MM.1S (cell line): Measurements from ENCODE around the gene TAF1.

Experiments used
- DNase-seq: peaks from one replicate; pipeline ENCODE4 v3.0.0-alpha.2; 2015
- H2AFZ ChIP-seq: fragments of 300-600 bp; sonication (generic); 2 replicates; pipeline ENCODE4 v1.6.0; 2016; ENCODE audit warnings: antibody characterized with exemption, low read length
- H3F3A ChIP-seq: fragments of 300-600 bp; sonication (generic); 2 replicates; pipeline ENCODE4 v1.6.1; 2016; ENCODE audit warnings: mild to moderate bottlenecking, antibody characterized with exemption, low read length, moderate library complexity, mixed read lengths; ENCODE audit not compliant: insufficient read depth
- H3K27ac ChIP-seq: fragments of 300-600 bp; sonication (generic); 2 replicates; pipeline ENCODE4 v1.5.1; 2016; ENCODE audit warnings: mild to moderate bottlenecking, low read length
- H3K27me3 ChIP-seq: fragments of 300-600 bp; sonication (generic); replicated peaks from 2 replicates; pipeline ENCODE4 v1.6.0; 2016; ENCODE audit warnings: low read length; ENCODE audit not compliant: insufficient read depth
- H3K36me3 ChIP-seq: fragments of 300-600 bp; sonication (generic); replicated peaks from 2 replicates; pipeline ENCODE4 v1.6.1; 2016; ENCODE audit warnings: mild to moderate bottlenecking, low read length, mixed read lengths; ENCODE audit not compliant: insufficient read depth
- H3K4me1 ChIP-seq: fragments of 300-600 bp; sonication (generic); 2 replicates; pipeline ENCODE4 v1.6.1; 2016; ENCODE audit warnings: low read length, mixed read lengths
- H3K4me2 ChIP-seq: fragments of 300-600 bp; sonication (generic); 2 replicates; pipeline ENCODE4 v1.6.0; 2016; ENCODE audit warnings: low read depth, low read length
- H3K4me3 ChIP-seq: fragments of 300-600 bp; sonication (generic); 2 replicates; pipeline ENCODE4 v1.5.1; 2016; ENCODE audit warnings: low read length, mixed read lengths
- H3K79me2 ChIP-seq: fragments of 300-600 bp; sonication (generic); 2 replicates; pipeline ENCODE4 v1.6.1; 2016; ENCODE audit warnings: mixed run types, low read length, mixed read lengths
- H3K9ac ChIP-seq: fragments of 300-600 bp; sonication (generic); 2 replicates; pipeline ENCODE4 v1.6.1; 2016; ENCODE audit warnings: low read length, mixed read lengths
- H3K9me2 ChIP-seq: fragments of 300-600 bp; sonication (generic); replicated peaks from 2 replicates; pipeline ENCODE4 v1.6.1; 2016; ENCODE audit warnings: mild to moderate bottlenecking, low read length, mixed read lengths; ENCODE audit not compliant: insufficient read depth
- H3K9me3 ChIP-seq: fragments of 300-600 bp; sonication (generic); replicated peaks from 2 replicates; pipeline ENCODE4 v1.6.1; 2016; ENCODE audit warnings: mild to moderate bottlenecking, low read length, mixed read lengths; ENCODE audit not compliant: insufficient read depth
- H4K20me1 ChIP-seq: fragments of 300-600 bp; sonication (generic); 2 replicates; pipeline ENCODE4 v1.6.1; 2016; ENCODE audit warnings: mild to moderate bottlenecking, low read length, moderate library complexity, mixed read lengths; ENCODE audit not compliant: insufficient read depth
- CTCF ChIP-seq: fragments of 300-600 bp; sonication (generic); IDR thresholded peaks from 2 replicates; pipeline ENCODE4 v1.5.1; 2016; ENCODE audit warnings: antibody characterized with exemption, low read length, mixed read lengths
- EZH2 ChIP-seq: fragments of 300-600 bp; sonication (generic); optimal IDR thresholded peaks from 2 replicates; pipeline ENCODE3; 2017; ENCODE audit warnings: low read depth, mild to moderate bottlenecking, antibody characterized with exemption, low read length, mixed read lengths
- EZH2phosphoT487 ChIP-seq: fragments of 300-600 bp; sonication (generic); IDR thresholded peaks from 2 replicates; pipeline ENCODE4 v1.6.1; 2018; ENCODE audit warnings: antibody characterized with exemption, low read length

The TAF1 gene

DNA sequence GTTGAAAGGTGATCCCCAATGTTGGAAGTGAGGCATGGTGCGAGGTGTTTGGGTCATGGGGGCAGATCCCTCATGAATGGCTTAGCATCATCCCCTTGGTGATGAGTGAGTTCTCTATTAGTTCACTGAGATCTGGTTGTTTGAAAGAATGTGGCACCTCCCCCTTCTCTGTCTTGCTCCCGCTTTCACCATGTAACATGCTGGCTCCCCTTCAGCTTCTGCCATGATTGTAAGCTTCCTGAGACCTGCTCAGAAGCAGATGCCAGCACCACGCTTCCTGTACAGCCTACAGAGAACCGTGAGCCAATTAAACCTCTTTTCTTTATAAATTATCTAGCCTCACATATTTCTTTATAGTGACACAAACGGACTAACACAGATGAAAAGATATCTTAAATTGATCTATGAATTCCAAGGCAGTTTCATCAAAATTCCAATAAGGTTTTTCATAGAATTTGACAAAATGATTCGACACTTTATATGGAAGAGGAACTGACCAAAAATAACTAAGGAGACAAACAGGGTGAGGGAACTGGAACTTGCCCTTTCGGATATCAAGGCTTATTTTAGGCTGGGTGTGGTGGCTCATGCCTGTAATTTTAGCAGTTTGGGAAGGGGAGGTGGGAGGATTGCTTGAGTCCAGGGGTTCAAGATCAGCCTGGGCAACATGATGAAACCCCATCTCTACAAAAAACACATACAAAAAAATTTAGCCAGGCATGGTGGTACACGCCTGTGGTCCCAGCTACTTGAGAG is 109.8 kb downstream of the TAF1 start:
- no peaks in the 10 kb centered on the region for H3F3A ChIP-seq
- no peak overlapping the region for H3K27ac ChIP-seq
- no peaks in the 10 kb centered on the region for H3K79me2 ChIP-seq
- H3K4me2 ChIP-seq, result no peak overlapping the region
- H3K36me3 ChIP-seq, result no peaks in the 10 kb centered on the region
- no peak overlapping the region for H2AFZ ChIP-seq
- no peaks in the 10 kb centered on the region for H3K9me2 ChIP-seq
- no peak overlapping the region for H3K4me3 ChIP-seq
- no peaks in the 10 kb centered on the region for H4K20me1 ChIP-seq
- no peaks in the 10 kb centered on the region for H3K27me3 ChIP-seq
- no peaks in the 10 kb centered on the region for H3K4me1 ChIP-seq
- TF ChIP-seq EZH2 (no peak), EZH2phosphoT487 (no peak), CTCF (no peak)
- no peak for DNase-seq
- H3K9ac ChIP-seq, result no peak overlapping the region
- no peaks in the 10 kb centered on the region for H3K9me3 ChIP-seq

DNA sequence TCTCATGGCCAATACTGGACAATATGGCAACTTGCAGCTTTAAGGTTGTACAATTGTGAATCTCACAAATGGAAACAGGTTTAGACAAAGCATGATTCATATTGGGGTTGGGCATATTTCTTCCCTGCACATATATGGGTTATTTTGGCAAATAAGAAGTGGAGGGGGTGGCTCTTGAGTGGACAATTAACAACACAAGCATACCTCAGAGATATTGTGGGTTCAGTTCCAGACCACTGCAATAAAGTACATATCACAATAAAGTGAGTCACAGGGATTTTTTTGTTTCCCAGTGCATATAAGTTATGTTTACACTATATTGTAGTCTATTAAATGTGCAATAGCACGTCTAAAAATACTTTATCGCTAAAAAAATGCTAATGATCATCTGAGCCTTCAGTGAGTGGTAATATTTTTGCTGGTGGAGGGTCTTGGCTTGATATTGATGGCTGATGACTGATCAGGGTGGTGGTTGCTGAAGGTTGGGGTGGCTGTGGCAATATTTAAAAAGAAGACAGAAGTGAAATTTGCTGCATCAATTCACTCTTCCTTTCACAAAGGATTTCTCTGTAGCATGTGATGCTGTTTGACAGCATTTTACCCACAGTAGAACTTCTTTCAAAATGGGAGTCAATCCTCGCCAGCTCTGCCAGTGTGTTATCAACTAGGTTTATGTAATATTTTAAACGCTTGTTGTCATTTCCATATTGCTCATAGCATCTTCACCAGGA is 116.2 kb downstream of the TAF1 start:
- no peaks in the 10 kb centered on the region for H3K79me2 ChIP-seq
- H3K36me3 ChIP-seq, result no peaks in the 10 kb centered on the region
- H3K9me2 ChIP-seq, result no peaks in the 10 kb centered on the region
- TF ChIP-seq EZH2phosphoT487, result no peak
- no peak for TF ChIP-seq CTCF
- no peak for TF ChIP-seq EZH2
- DNase-seq, result no peak
- no peaks in the 10 kb centered on the region for H3K27me3 ChIP-seq
- H3K27ac ChIP-seq, result no peak overlapping the region
- no peak overlapping the region for H3K4me2 ChIP-seq
- H3K4me1 ChIP-seq, result no peaks in the 10 kb centered on the region
- no peaks in the 10 kb centered on the region for H3F3A ChIP-seq
- H3K4me3 ChIP-seq, result no peak overlapping the region
- no peak overlapping the region for H3K9ac ChIP-seq
- no peaks in the 10 kb centered on the region for H4K20me1 ChIP-seq
- no peaks in the 10 kb centered on the region for H3K9me3 ChIP-seq
- H2AFZ ChIP-seq, result no peak overlapping the region

- H3K9ac ChIP-seq, result no peak overlapping the region
- no peak for DNase-seq
- no peak for TF ChIP-seq EZH2
- TF ChIP-seq EZH2phosphoT487, result no peak
- no peak for TF ChIP-seq CTCF
These were observed 121.7 kb downstream of the TAF1 start for GRCh38 chrX:71487814-71488213.

More at GRCh38 chrX:71487814-71488213, 121.7 kb downstream of the TAF1 start:
- Histone ChIP-seq H3K9me3 (no peaks in the 10 kb centered on the region), H3K9me2 (no peaks in the 10 kb centered on the region), H2AFZ (no peak overlapping the region), H3K4me3 (no peak overlapping the region), H3K79me2 (no peaks in the 10 kb centered on the region), H3K27me3 (no peaks in the 10 kb centered on the region), H3F3A (no peaks in the 10 kb centered on the region), H4K20me1 (no peaks in the 10 kb centered on the region), H3K36me3 (no peaks in the 10 kb centered on the region), H3K4me1 (no peaks in the 10 kb centered on the region), H3K27ac (no peak overlapping the region), H3K4me2 (no peak overlapping the region)
